ENCODE data around the gene DCC.

DNA sequence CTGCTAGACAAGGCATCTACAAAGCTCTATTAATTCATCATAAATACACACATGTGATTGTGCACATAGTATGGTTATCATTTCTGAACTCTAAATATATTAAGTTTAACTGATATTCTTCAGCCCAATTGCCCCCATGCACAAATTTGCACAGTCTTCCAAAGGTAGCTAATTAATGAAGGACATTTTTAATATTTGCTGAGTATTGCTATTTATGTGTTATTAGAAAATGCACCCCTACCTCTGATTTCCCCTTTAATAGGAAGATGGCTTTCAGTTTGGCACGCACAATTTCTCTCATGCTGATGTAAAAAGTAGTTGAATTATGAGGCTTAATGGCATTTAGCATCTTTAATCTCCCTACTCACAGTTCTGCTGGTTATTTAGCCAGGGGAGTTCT lies 242.1 kb downstream of the DCC start:
- TF ChIP-seq, protein P1, sequence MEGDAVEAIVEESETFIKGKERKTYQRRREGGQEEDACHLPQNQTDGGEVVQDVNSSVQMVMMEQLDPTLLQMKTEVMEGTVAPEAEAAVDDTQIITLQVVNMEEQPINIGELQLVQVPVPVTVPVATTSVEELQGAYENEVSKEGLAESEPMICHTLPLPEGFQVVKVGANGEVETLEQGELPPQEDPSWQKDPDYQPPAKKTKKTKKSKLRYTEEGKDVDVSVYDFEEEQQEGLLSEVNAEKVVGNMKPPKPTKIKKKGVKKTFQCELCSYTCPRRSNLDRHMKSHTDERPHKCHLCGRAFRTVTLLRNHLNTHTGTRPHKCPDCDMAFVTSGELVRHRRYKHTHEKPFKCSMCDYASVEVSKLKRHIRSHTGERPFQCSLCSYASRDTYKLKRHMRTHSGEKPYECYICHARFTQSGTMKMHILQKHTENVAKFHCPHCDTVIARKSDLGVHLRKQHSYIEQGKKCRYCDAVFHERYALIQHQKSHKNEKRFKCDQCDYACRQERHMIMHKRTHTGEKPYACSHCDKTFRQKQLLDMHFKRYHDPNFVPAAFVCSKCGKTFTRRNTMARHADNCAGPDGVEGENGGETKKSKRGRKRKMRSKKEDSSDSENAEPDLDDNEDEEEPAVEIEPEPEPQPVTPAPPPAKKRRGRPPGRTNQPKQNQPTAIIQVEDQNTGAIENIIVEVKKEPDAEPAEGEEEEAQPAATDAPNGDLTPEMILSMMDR (IDR thresholded peaks at IDR 0.05), result no peak
- TF ChIP-seq EZH2 (IDR thresholded peaks at IDR 0.05; ENCODE audit: borderline replicate concordance, insufficient read depth, low read depth, low read length, poor library complexity, severe bottlenecking), result no peak

Data from B cell (primary cell).